SK-N-SH (cell line): Measurements from ENCODE around the gene LILRB5. TPM values are rescaled to one million over a fixed set of nuclear protein-coding genes. Genes with fewer than 3 reads are reported as not detected.

Experiments used
- CTCF ChIA-PET: fragments of 300-600, 350-600 bp; formaldehyde crosslinking; extraction: SDS; loops from one replicate; lab custom pipeline; 2021; lab: Yijun Ruan, JAX
- POLR2A ChIA-PET: fragments of 350-600 bp; sonication (Branson Sonifier 250); formaldehyde crosslinking; extraction: SDS; loops from one replicate; lab custom pipeline; 2020; ENCODE audit warnings: antibody characterized with exemption, inconsistent platforms; lab: Yijun Ruan, JAX
- DNase-seq: peaks from one replicate; pipeline ENCODE4 v3.0.0; 2012
- H2AFZ ChIP-seq: fragments of 200-600 bp; sonication (generic); 2 replicates; pipeline ENCODE4 v1.8.1; 2016; ENCODE audit warnings: antibody characterized with exemption, mild to moderate bottlenecking, low read depth
- H3F3A ChIP-seq: fragments of 200-600 bp; sonication (generic); replicated peaks from 2 replicates; pipeline ENCODE3; 2016; ENCODE audit warnings: antibody characterized with exemption, mild to moderate bottlenecking; ENCODE audit not compliant: insufficient read depth
- H3K27ac ChIP-seq, 2 experiments: fragments of 200-500 bp in 1 of 2; fragments of 200-600 bp in 1 of 2; sonication (Bioruptor generic) in 1 of 2; sonication (generic), shearing (Covaris generic) in 1 of 2; 2 replicates each; pipeline versions ENCODE4 v1.5.1 to v1.6.1; 2014 to 2016; ENCODE audit warnings: low read depth in 2 of 2, inconsistent platforms in 1 of 2, low read length in 1 of 2, mild to moderate bottlenecking in 1 of 2, mixed read lengths in 1 of 2
- H3K27me3 ChIP-seq: fragments of 200-600 bp; sonication (generic), shearing (Covaris generic); 2 replicates; pipeline ENCODE4 v1.6.1; 2016; ENCODE audit warnings: mixed run types; ENCODE audit not compliant: insufficient read depth
- H3K36me3 ChIP-seq, 2 experiments: fragments of 200-500 bp in 1 of 2; fragments of 200-600 bp in 1 of 2; sonication (Bioruptor generic) in 1 of 2; sonication (generic) in 1 of 2; replicated peaks in 1 of 2; 2 replicates each; pipeline versions ENCODE3 to v1.5.1; 2014 to 2016; ENCODE audit warnings: low read length in 1 of 2, mild to moderate bottlenecking in 1 of 2; ENCODE audit not compliant: insufficient read depth in 2 of 2, control insufficient read depth in 1 of 2
- H3K4me1 ChIP-seq, 2 experiments: fragments of 200-500 bp in 1 of 2; fragments of 200-600 bp in 1 of 2; sonication (Bioruptor generic) in 1 of 2; sonication (generic), shearing (Covaris generic) in 1 of 2; 2 replicates each; pipeline versions ENCODE4 v1.5.1 to v1.6.1; 2014 to 2016; ENCODE audit warnings: low read depth in 1 of 2, low read length in 1 of 2, mixed run types in 1 of 2; ENCODE audit not compliant: insufficient read depth in 2 of 2, control insufficient read depth in 1 of 2
- H3K4me2 ChIP-seq: fragments of 200-600 bp; sonication (generic), shearing (Covaris generic); 2 replicates; pipeline ENCODE4 v1.6.1; 2017; ENCODE audit warnings: mixed run types
- H3K4me3 ChIP-seq, 2 experiments: fragments of 200-500 bp in 1 of 2; fragments of 200-600 bp in 1 of 2; sonication (Bioruptor generic) in 1 of 2; sonication (generic), shearing (Covaris generic) in 1 of 2; 2 replicates each; pipeline versions ENCODE4 v1.5.1 to v1.8.1; 2014 to 2016; ENCODE audit warnings: low read depth in 2 of 2, inconsistent platforms in 1 of 2, low read length in 1 of 2, mild to moderate bottlenecking in 1 of 2, mixed read lengths in 1 of 2, moderate library complexity in 1 of 2
- H3K79me2 ChIP-seq: fragments of 200-600 bp; sonication (generic); 2 replicates; pipeline ENCODE4 v1.8.1; 2017; ENCODE audit warnings: mild to moderate bottlenecking; ENCODE audit not compliant: insufficient read depth
- H3K9ac ChIP-seq: fragments of 200-600 bp; sonication (generic); 2 replicates; pipeline ENCODE4 v1.6.1; 2017; ENCODE audit warnings: mixed run types
- H3K9me2 ChIP-seq: fragments of 200-600 bp; sonication (generic); 2 replicates; pipeline ENCODE4 v1.6.1; 2017; ENCODE audit warnings: mixed run types
- H3K9me3 ChIP-seq: fragments of 200-600 bp; sonication (generic); 2 replicates; pipeline ENCODE4 v1.6.1; 2017; ENCODE audit warnings: mixed run types, mild to moderate bottlenecking, moderate library complexity
- H4K20me1 ChIP-seq: fragments of 200-600 bp; sonication (generic); 2 replicates; pipeline ENCODE4 v1.6.1; 2017; ENCODE audit warnings: mild to moderate bottlenecking, mixed run types; ENCODE audit not compliant: insufficient read depth
- ELF1 ChIP-seq: IDR thresholded peaks from 2 replicates; pipeline ENCODE4 v1.4.0; 2012
- FOXM1 ChIP-seq: IDR thresholded peaks from 2 replicates; pipeline ENCODE4 v1.4.0; 2012; ENCODE audit warnings: low read depth, mild to moderate bottlenecking
- MXI1 ChIP-seq: IDR thresholded peaks from 2 replicates; pipeline ENCODE4 v1.6.1; 2012; ENCODE audit warnings: mild to moderate bottlenecking, low read depth, low read length, improper control_type of control experiment
- POLR2AphosphoS5 ChIP-seq: IDR thresholded peaks from 2 replicates; pipeline ENCODE4 v1.6.1; 2012; ENCODE audit warnings: low read depth, low read length
- RXRA ChIP-seq: IDR thresholded peaks from 2 replicates; pipeline ENCODE4 v1.4.0; 2012; ENCODE audit warnings: low read depth, mild to moderate bottlenecking, borderline replicate concordance
- USF2 ChIP-seq: fragments of 150-350 bp; IDR thresholded peaks from 2 replicates; pipeline ENCODE4 v1.6.1; 2017; ENCODE audit warnings: antibody characterized with exemption, low read length, low read depth, borderline replicate concordance
- ZBTB33 ChIP-seq: IDR thresholded peaks from 2 replicates; pipeline ENCODE4 v1.4.0; 2012; ENCODE audit warnings: low read depth, borderline replicate concordance
- WGBS: methylation state at CpG from one replicate; pipeline ENCODE4 v1.1.6; 2017; ENCODE audit warnings: low lambda C conversion rate; 5-methylcytosine and 5-hydroxymethylcytosine counted together
- polyA plus RNA-seq, 3 experiments: library from polyadenylated mRNA; depleted of rRNA; stranded (reverse); fragments of >200 nt; gene quantifications; 2 replicates each; pipeline ENCODE4 v1.2.3, GENCODE V29; 2012

The LILRB5 gene
- polyA plus RNA-seq, 1 of the 3 experiments (the other 2 are of a cell fraction): not detected

- Histone ChIP-seq H3K4me1 (no peaks in the 10 kb centered on the region), H4K20me1 (no peaks in the 10 kb centered on the region), H3K36me3 (no peaks in the 10 kb centered on the region), H3K9ac (no peak overlapping the region), H3K27ac (no peak overlapping the region), H3K4me3 (no peak overlapping the region), H3K9me3 (no peaks in the 10 kb centered on the region), H3F3A (no peaks in the 10 kb centered on the region), H3K4me2 (no peak overlapping the region), H3K27me3 (peaks cover 47% of the 10 kb centered on the region), H2AFZ (no peak overlapping the region), H3K79me2 (no peaks in the 10 kb centered on the region), H3K9me2 (no peaks in the 10 kb centered on the region)
- DNase-seq: no peak
- 0% methylated on average over 3 of the region's 4 CpGs for WGBS
- no peak for TF ChIP-seq FOXM1
- TF ChIP-seq MXI1: no peak
- no peak for TF ChIP-seq ELF1
- no peak for TF ChIP-seq ZBTB33
- TF ChIP-seq POLR2AphosphoS5: no peak
- TF ChIP-seq RXRA: no peak
- CTCF ChIA-PET: interaction anchor here (1.0 to 2.7 kb wide), 3 partner anchors 28 to 92 kb away, joined by 6 to 7 read pairs (median 6); no protein-coding TSS in a partner anchor
- POLR2A ChIA-PET: no interaction called here
Observed at GRCh38 chr19:54298357-54299125, 41.5 kb upstream of the LILRB5 start.

- POLR2A ChIA-PET: no interaction called here
- no peaks in the 10 kb centered on the region for H3K9me2 ChIP-seq
Observed at GRCh38 chr19:54297759-54298305, 40.8 kb upstream of the LILRB5 start.

More at GRCh38 chr19:54297759-54298305, 40.8 kb upstream of the LILRB5 start:
- Histone ChIP-seq H4K20me1 (no peaks in the 10 kb centered on the region), H3K9ac (no peak overlapping the region), H3K27ac (no peak overlapping the region), H3K79me2 (no peaks in the 10 kb centered on the region), H3K4me3 (no peak overlapping the region), H3K27me3 (peaks cover 47% of the 10 kb centered on the region), H2AFZ (no peak overlapping the region), H3K4me1 (no peaks in the 10 kb centered on the region), H3F3A (no peaks in the 10 kb centered on the region), H3K36me3 (no peaks in the 10 kb centered on the region), H3K9me3 (no peaks in the 10 kb centered on the region), H3K4me2 (no peak overlapping the region)
- CTCF ChIA-PET: interaction anchor here (1.0 to 2.7 kb wide), 4 partner anchors 28 to 94 kb away, joined by 3 to 7 read pairs (median 6); no protein-coding TSS in a partner anchor
- 3% methylated on average over 7 of the region's 7 CpGs for WGBS
- no peak for DNase-seq
- no peak for TF ChIP-seq USF2
